H1 (cell line): ENCODE data around the gene ARID4A. TPM values are rescaled to one million over a fixed set of nuclear protein-coding genes. Genes with fewer than 3 reads are reported as not detected.

ENCODE experiments used
- CTCF ChIA-PET: fragments of 300-600 bp; sonication (Branson Sonifier 250); formaldehyde crosslinking; loops from one replicate; lab custom pipeline; 2021; ENCODE audit not compliant: partially characterized antibody; lab: Charles Lee
- POLR2A ChIA-PET: fragments of 300-600 bp; sonication (Branson Sonifier 250); formaldehyde crosslinking; loops from one replicate; lab custom pipeline; 2021; ENCODE audit warnings: inconsistent platforms; ENCODE audit not compliant: partially characterized antibody; lab: Charles Lee
- DNase-seq, 2 experiments: peaks; one replicate each; pipeline versions ENCODE4 v3.0.0 to v3.0.0-alpha.2; 2010 to 2022; ENCODE audit warnings: low spot score in 2 of 2, low read depth in 1 of 2, mixed read lengths in 1 of 2
- FAIRE-seq: peaks from 2 replicates; lab custom pipeline; 2011; peaks lifted over from hg19 to GRCh38; lab: Jason Lieb, UNC
- H2AFZ ChIP-seq: 2 replicates; pipeline ENCODE4 v1.8.1; 2012; ENCODE audit warnings: low read length, inconsistent platforms
- H2AK5ac ChIP-seq: 2 replicates; pipeline ENCODE4 v1.6.1; 2013; ENCODE audit warnings: low read depth, low read length
- H2BK120ac ChIP-seq: replicated peaks from 2 replicates; pipeline ENCODE3; 2013; ENCODE audit warnings: low read depth, low read length, inconsistent platforms
- H2BK12ac ChIP-seq: 2 replicates; pipeline ENCODE4 v1.6.1; 2013; ENCODE audit warnings: low read depth, low read length
- H2BK15ac ChIP-seq: 2 replicates; pipeline ENCODE4 v1.6.1; 2013; ENCODE audit warnings: low read length
- H2BK20ac ChIP-seq: 2 replicates; pipeline ENCODE4 v1.6.1; 2013; ENCODE audit warnings: low read length
- H2BK5ac ChIP-seq: 2 replicates; pipeline ENCODE4 v1.6.1; 2013; ENCODE audit warnings: low read depth, low read length
- H3K14ac ChIP-seq: 2 replicates; pipeline ENCODE4 v1.6.1; 2013; ENCODE audit warnings: inconsistent platforms; ENCODE audit not compliant: insufficient read length
- H3K18ac ChIP-seq: 2 replicates; pipeline ENCODE4 v1.6.1; 2013; ENCODE audit warnings: low read length; ENCODE audit errors: extremely low read depth
- H3K23ac ChIP-seq: 2 replicates; pipeline ENCODE4 v1.6.1; 2013; ENCODE audit warnings: inconsistent platforms; ENCODE audit not compliant: insufficient read length
- H3K23me2 ChIP-seq: 2 replicates; pipeline ENCODE4 v1.6.1; 2013; ENCODE audit warnings: low read depth, low read length
- H3K27ac ChIP-seq: 2 replicates; pipeline ENCODE4 v1.6.1; 2011; ENCODE audit warnings: low read depth, low read length, inconsistent platforms
- H3K27me3 ChIP-seq, 4 experiments: replicated peaks in 1 of 4; 1 replicate in 1 of 4; 2 replicates in 3 of 4; pipeline versions ENCODE4 v1.6.1 to v1.8.1; 2011 to 2013; ENCODE audit warnings: low read length in 3 of 4, mild to moderate bottlenecking in 3 of 4, inconsistent platforms in 2 of 4, mixed read lengths in 2 of 4, moderate library complexity in 1 of 4; ENCODE audit not compliant: control insufficient read depth in 3 of 4, insufficient read depth in 3 of 4; ENCODE audit errors: extremely low read depth in 1 of 4
- H3K36me3 ChIP-seq, 4 experiments: 2 replicates each; pipeline versions ENCODE4 v1.6.1 to v1.8.1; 2011 to 2013; ENCODE audit warnings: mild to moderate bottlenecking in 4 of 4, low read length in 3 of 4, moderate library complexity in 2 of 4, control low read depth in 1 of 4, inconsistent platforms in 1 of 4; ENCODE audit not compliant: insufficient read depth in 4 of 4, control insufficient read depth in 2 of 4
- H3K4ac ChIP-seq: replicated peaks from 2 replicates; pipeline ENCODE3; 2013; ENCODE audit warnings: low read length, low read depth, mixed read lengths, inconsistent platforms; ENCODE audit not compliant: insufficient read length
- H3K4me1 ChIP-seq, 4 experiments: replicated peaks in 1 of 4; 1 replicate in 1 of 4; 2 replicates in 3 of 4; pipeline versions ENCODE4 v1.6.1 to v1.8.1; 2011 to 2013; ENCODE audit warnings: low read length in 3 of 4, inconsistent platforms in 2 of 4, mixed read lengths in 1 of 4; ENCODE audit not compliant: insufficient read depth in 4 of 4, control insufficient read depth in 3 of 4
- H3K4me2 ChIP-seq, 2 experiments: 2 replicates each; pipeline versions ENCODE4 v1.6.1 to v1.8.1; 2011 to 2013; ENCODE audit warnings: low read depth in 2 of 2, low read length in 2 of 2, control low read depth in 1 of 2, inconsistent platforms in 1 of 2, mild to moderate bottlenecking in 1 of 2; ENCODE audit not compliant: insufficient read depth in 1 of 2
- H3K4me3 ChIP-seq, 4 experiments: fragments of 200-600, 300-600 bp in 1 of 4; sonication (generic), shearing (Covaris generic), sonication (Bioruptor Twin) in 1 of 4; 2 replicates each; pipeline versions ENCODE4 v1.5.1 to v1.8.1; 2011 to 2016; ENCODE audit warnings: low read length in 4 of 4, low read depth in 3 of 4, control low read depth in 2 of 4, inconsistent platforms in 2 of 4, mild to moderate bottlenecking in 2 of 4, mixed read lengths in 1 of 4, moderate library complexity in 1 of 4; ENCODE audit not compliant: insufficient read depth in 2 of 4; ENCODE audit errors: extremely low read depth in 1 of 4
- H3K56ac ChIP-seq: replicated peaks from 2 replicates; pipeline ENCODE3; 2013; ENCODE audit warnings: low read depth, mild to moderate bottlenecking, mixed read lengths, low read length, inconsistent platforms; ENCODE audit not compliant: insufficient read length
- H3K79me1 ChIP-seq: 2 replicates; pipeline ENCODE4 v1.6.1; 2013; ENCODE audit warnings: low read depth, low read length, control low read depth
- H3K79me2 ChIP-seq, 2 experiments: 2 replicates each; pipeline versions ENCODE4 v1.6.1 to v1.8.1; 2012 to 2013; ENCODE audit warnings: low read length in 2 of 2, mild to moderate bottlenecking in 2 of 2, inconsistent platforms in 1 of 2; ENCODE audit not compliant: insufficient read depth in 2 of 2, control insufficient read depth in 1 of 2
- H3K9ac ChIP-seq, 4 experiments: replicated peaks in 1 of 4; 1 replicate in 1 of 4; 2 replicates in 3 of 4; pipeline versions ENCODE4 v1.6.1 to v1.8.1; 2011 to 2013; ENCODE audit warnings: low read depth in 3 of 4, low read length in 3 of 4, control low read depth in 2 of 4, mild to moderate bottlenecking in 2 of 4, moderate library complexity in 2 of 4, inconsistent platforms in 1 of 4; ENCODE audit errors: extremely low read depth in 1 of 4
- H3K9me3 ChIP-seq, 2 experiments: 2 replicates each; pipeline versions ENCODE4 v1.6.1 to v1.8.1; 2012 to 2013; ENCODE audit warnings: mild to moderate bottlenecking in 2 of 2, moderate library complexity in 2 of 2, control low read depth in 1 of 2, inconsistent platforms in 1 of 2, low read depth in 1 of 2, low read length in 1 of 2, mixed read lengths in 1 of 2; ENCODE audit not compliant: insufficient read depth in 2 of 2
- H4K20me1 ChIP-seq, 2 experiments: replicated peaks in 1 of 2; 2 replicates each; pipeline versions ENCODE3 to v1.8.1; 2011 to 2013; ENCODE audit warnings: inconsistent platforms in 2 of 2, low read length in 2 of 2, mild to moderate bottlenecking in 1 of 2; ENCODE audit not compliant: insufficient read depth in 2 of 2, control insufficient read depth in 1 of 2
- H4K5ac ChIP-seq: 2 replicates; pipeline ENCODE4 v1.6.1; 2013; ENCODE audit warnings: low read length, low read depth, mixed read lengths, inconsistent platforms; ENCODE audit not compliant: insufficient read length
- H4K8ac ChIP-seq: 2 replicates; pipeline ENCODE4 v1.8.0; 2013; ENCODE audit warnings: mild to moderate bottlenecking, moderate library complexity, low read length, inconsistent platforms; ENCODE audit not compliant: insufficient read depth; ENCODE audit errors: extremely low read depth
- H4K91ac ChIP-seq: replicated peaks from 2 replicates; pipeline ENCODE3; 2013; ENCODE audit warnings: low read length, mixed read lengths, inconsistent platforms; ENCODE audit not compliant: insufficient read length
- ATF3 ChIP-seq: IDR thresholded peaks from 2 replicates; pipeline ENCODE4 v1.6.1; 2011; ENCODE audit warnings: low read depth, mild to moderate bottlenecking, low read length; ENCODE audit not compliant: insufficient read depth
- CBX8 ChIP-seq: fragments of 300-800, 300-1000 bp; sonication (generic); IDR thresholded peaks from 2 replicates; pipeline ENCODE4 v1.7.1; 2016; ENCODE audit warnings: low read depth, low read length, borderline replicate concordance
- WGBS, 2 experiments: shearing (Covaris generic) in 1 of 2; methylation state at CpG; one replicate each; pipeline versions ENCODE4 v1.1.6 to v1.1.7; 2013 to 2015; ENCODE audit warnings: low lambda C conversion rate in 2 of 2, mixed read lengths in 2 of 2, inconsistent platforms in 1 of 2, low coverage in 1 of 2, missing lambda C conversion rate in 1 of 2; ENCODE audit not compliant: insufficient replicate concordance in 2 of 2, insufficient coverage in 1 of 2, insufficient read length in 1 of 2; ENCODE audit errors: extremely low coverage in 1 of 2, missing lambda C conversion rate in 1 of 2; 5-methylcytosine and 5-hydroxymethylcytosine counted together
- polyA plus RNA-seq, 7 experiments: library from polyadenylated mRNA; depleted of rRNA in 3 of 7; stranded (reverse) in 5 of 7; unstranded in 2 of 7; fragments of >200 nt in 5 of 7; fragments of 200-250 nt in 2 of 7; gene quantifications; 1 replicate in 5 of 7; 2 replicates in 1 of 7; 4 replicates in 1 of 7; pipeline versions ENCODE4 v1.2.1 to v1.2.3, GENCODE V29; 2011 to 2013; ENCODE audit warnings: missing spikeins in 2 of 7, mixed read lengths in 2 of 7
- total RNA-seq: library from RNA; stranded (reverse); fragmentation: NEBNext Ultra II Directional; extraction: Animal tissue kit (Norgen Biotek cat#: 25700); gene quantifications from 2 replicates; pipeline ENCODE4 v1.2.1, GENCODE V29; 2021

Gene ARID4A
- total and polyA plus RNA-seq, 2 of the 8 experiments (the other 6 are each of a cell fraction or from before 2014, with no cell fraction given): 2.1 to 14.6 TPM

DNA sequence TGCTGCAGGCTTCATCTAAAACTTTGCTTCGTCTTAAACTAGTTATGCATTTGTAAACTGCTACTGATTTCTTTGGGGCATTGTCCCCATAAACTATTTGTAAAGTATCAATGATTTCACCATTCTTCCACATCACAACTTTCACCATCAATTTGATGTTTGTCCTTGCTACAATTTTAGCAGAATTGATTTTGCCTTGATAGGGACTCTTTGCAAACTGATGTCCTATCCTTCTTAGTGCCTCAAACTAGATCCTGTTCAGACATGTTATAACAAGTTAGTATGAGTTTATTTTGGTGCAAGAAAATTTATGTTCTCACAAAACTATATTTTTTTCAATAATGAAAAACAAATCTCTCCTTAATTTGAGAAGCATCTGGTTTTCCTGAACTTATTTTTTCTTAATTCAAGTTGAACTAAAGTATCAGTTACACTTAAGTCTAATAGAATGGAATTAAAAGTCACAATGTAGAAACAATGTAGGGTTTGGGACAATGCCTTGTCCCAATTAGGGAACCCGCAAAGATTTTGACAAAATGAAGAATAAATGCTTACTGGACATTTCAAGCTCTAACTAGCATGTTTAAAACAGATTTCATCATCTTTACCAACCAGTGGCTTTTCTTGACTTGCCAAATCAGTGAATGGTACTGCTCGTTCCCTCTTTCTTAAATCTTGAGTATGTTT is 10.1 kb upstream of the ARID4A start:
- H3K23me2 ChIP-seq: no peaks in the 10 kb centered on the region
- H4K5ac ChIP-seq: no peak overlapping the region
- H3K4me2 ChIP-seq: no peak overlapping the region
- no peak overlapping the region for H2BK12ac ChIP-seq
- no peak overlapping the region for H3K4me3 ChIP-seq
- no peak overlapping the region for H3K9ac ChIP-seq
- H2AFZ ChIP-seq: no peak overlapping the region
- H2AK5ac ChIP-seq: no peak overlapping the region
- H3K14ac ChIP-seq: no peak overlapping the region
- ChIA-PET CTCF (no interaction called here), POLR2A (interaction anchor here (1.3 to 2.9 kb wide), 3 partner anchors 10 to 43 kb away, joined by 3 to 11 read pairs (median 6); partner anchors contain the start of genes ARID4A and PSMA3)
- no peak overlapping the region for H2BK20ac ChIP-seq
- no peak overlapping the region for H3K56ac ChIP-seq
- peaks cover 3 to 6% of the 10 kb centered on the region in 2 experiments for H4K20me1 ChIP-seq
- H3K9me3 ChIP-seq: no peaks in the 10 kb centered on the region
- H2BK15ac ChIP-seq: no peak overlapping the region
- H3K4ac ChIP-seq: no peak overlapping the region
- FAIRE-seq (no peak), DNase-seq (no peak)
- H2BK5ac ChIP-seq: no peak overlapping the region
- H3K4me1 ChIP-seq: no peaks in the 10 kb centered on the region
- no peak overlapping the region for H2BK120ac ChIP-seq
- H3K79me2 ChIP-seq: peaks cover 0 to 78% of the 10 kb centered on the region in 2 experiments; a peak in 2 of 4 replicates
- TF ChIP-seq CBX8 (no peak), ATF3 (no peak)
- no peaks in the 10 kb centered on the region for H3K79me1 ChIP-seq
- no peak overlapping the region for H4K91ac ChIP-seq
- no peak overlapping the region for H3K27ac ChIP-seq
- peaks cover 6 to 81% (median 28%) of the 10 kb centered on the region in 4 experiments; a peak in 7 of 8 replicates for H3K36me3 ChIP-seq
- no peaks in the 10 kb centered on the region for H3K27me3 ChIP-seq
- no peak overlapping the region for H4K8ac ChIP-seq
- H3K18ac ChIP-seq: no peak overlapping the region
- WGBS, 2 experiments: 61% methylated on average over 3 of the region's 3 CpGs; no CpG with 5 or more reads in 1 of the 2 experiments
- H3K23ac ChIP-seq: no peak overlapping the region
